Muscle of back (tissue), 13 donors: Measurements from ENCODE around the gene USP17L24. TPM values are rescaled to one million over a fixed set of nuclear protein-coding genes. Genes with fewer than 3 reads are reported as not detected.
"Not testable (repeated sequence)": the region's sequence is repeated elsewhere in the genome, so short reads cannot be mapped to it uniquely, and the experiment has no call there.

ENCODE experiments used
- DNase-seq, 3 donors: peaks; one replicate each; pipeline versions ENCODE4 v3.0.0 to v3.0.0-alpha.2; 2013
- long read RNA-seq, 9 donors: transcript quantifications; one replicate each; lab custom pipeline, GENCODE V29; 2026
- polyA plus RNA-seq, 10 donors: library from polyadenylated mRNA; unstranded; fragments of 120-200 nt; gene quantifications; one replicate each; pipeline ENCODE4 v1.2.1, GENCODE V29; 2013; ENCODE audit not compliant: insufficient read length in 10 of 10

USP17L24 gene
- not detected for polyA plus RNA-seq
- long read RNA-seq, donor 1 = 0 reads
- long read RNA-seq, donor 2 = 0 reads
- long read RNA-seq, donor 3 = 0 reads
- long read RNA-seq, donor 4 = 0 reads
- long read RNA-seq, donor 5 = 0 reads
- long read RNA-seq, donor 6 = 0 reads
- long read RNA-seq, donor 7 = 0 reads
- long read RNA-seq, donor 8 = 0 reads
- long read RNA-seq, donor 9 = 0 reads

DNA sequence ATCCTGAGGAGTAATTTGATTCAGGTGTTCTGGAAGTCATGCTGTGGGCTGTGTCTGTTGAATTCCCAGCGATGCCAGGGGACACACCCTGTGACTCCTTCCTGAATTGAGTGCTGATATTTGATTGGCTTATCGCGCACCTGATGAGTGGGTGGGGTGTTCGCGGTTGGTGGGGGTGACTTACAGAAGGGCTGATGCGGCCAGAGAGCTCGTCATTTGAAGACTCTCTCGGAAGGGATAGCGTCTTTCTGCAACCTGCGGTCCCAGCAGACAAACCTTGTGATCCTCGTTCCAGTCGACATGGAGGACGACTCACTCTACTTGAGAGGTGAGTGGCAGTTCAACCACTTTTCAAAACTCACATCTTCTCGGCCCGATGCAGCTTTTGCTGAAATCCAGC lies at the start of gene USP17L24:
Gene USP17L24 (plus strand): TSS at position 301 of the 400 bp plus-strand sequence. CDS start 0 bp downstream, at position 301.
- not testable (repeated sequence) for DNase-seq

DNA sequence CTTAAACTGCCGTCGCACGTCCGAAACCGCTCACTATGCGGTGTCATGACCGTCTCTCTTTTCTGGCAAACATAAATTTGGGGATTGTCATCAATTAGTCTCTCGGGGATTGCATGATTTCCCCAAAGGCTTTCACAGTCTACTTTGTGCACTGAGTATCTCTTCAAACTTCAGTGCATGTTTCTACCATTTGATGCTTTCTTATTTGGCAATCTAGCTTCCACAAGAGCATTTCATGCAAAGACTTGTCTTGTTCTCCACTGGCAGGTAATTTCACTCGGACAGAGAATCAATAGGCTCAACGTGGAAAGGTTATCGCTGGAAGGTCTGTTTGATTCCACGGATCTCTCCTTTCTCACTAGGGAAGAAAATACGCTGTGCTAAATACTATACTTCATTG lies 774 bp upstream of the USP17L24 start:
- not testable (repeated sequence) for DNase-seq

DNA sequence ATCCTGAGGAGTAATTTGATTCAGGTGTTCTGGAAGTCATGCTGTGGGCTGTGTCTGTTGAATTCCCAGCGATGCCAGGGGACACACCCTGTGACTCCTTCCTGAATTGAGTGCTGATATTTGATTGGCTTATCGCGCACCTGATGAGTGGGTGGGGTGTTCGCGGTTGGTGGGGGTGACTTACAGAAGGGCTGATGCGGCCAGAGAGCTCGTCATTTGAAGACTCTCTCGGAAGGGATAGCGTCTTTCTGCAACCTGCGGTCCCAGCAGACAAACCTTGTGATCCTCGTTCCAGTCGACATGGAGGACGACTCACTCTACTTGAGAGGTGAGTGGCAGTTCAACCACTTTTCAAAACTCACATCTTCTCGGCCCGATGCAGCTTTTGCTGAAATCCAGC lies 4.6 kb downstream of the USP17L24 start, which contains the start of gene USP17L25:
Gene USP17L25 (plus strand): TSS at position 301 of the 400 bp plus-strand sequence. CDS start 0 bp downstream, at position 301.
- DNase-seq = not testable (repeated sequence)

- DNase-seq = not testable (repeated sequence)
Observed at GRCh38 chr4:9334358-9334757, 9.4 kb downstream of the USP17L24 start, which contains the start of gene USP17L26. TSS of gene USP17L26 (plus strand) at chr4:9334658. CDS start at chr4:9334658, 0 bp downstream.

DNA sequence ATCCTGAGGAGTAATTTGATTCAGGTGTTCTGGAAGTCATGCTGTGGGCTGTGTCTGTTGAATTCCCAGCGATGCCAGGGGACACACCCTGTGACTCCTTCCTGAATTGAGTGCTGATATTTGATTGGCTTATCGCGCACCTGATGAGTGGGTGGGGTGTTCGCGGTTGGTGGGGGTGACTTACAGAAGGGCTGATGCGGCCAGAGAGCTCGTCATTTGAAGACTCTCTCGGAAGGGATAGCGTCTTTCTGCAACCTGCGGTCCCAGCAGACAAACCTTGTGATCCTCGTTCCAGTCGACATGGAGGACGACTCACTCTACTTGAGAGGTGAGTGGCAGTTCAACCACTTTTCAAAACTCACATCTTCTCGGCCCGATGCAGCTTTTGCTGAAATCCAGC lies 14.1 kb downstream of the USP17L24 start, which contains the start of gene USP17L5:
Gene USP17L5 (plus strand): TSS at position 301 of the 400 bp plus-strand sequence. CDS start 0 bp downstream, at position 301.
- DNase-seq = not testable (repeated sequence)

GRCh38 chr4:9343848-9344247 lies 18.9 kb downstream of the USP17L24 start, which contains the start of gene USP17L27:
TSS of gene USP17L27 (plus strand) at chr4:9344148. CDS start at chr4:9344148, 0 bp downstream.
- not testable (repeated sequence) for DNase-seq

- not testable (repeated sequence) for DNase-seq
Observed at GRCh38 chr4:9348593-9348992, 23.6 kb downstream of the USP17L24 start, which contains the start of gene USP17L28. TSS of gene USP17L28 (plus strand) at chr4:9348893. CDS start at chr4:9348893, 0 bp downstream.

- not testable (repeated sequence) for DNase-seq
Observed at GRCh38 chr4:9350866-9351265, 25.9 kb downstream of the USP17L24 start.

DNA sequence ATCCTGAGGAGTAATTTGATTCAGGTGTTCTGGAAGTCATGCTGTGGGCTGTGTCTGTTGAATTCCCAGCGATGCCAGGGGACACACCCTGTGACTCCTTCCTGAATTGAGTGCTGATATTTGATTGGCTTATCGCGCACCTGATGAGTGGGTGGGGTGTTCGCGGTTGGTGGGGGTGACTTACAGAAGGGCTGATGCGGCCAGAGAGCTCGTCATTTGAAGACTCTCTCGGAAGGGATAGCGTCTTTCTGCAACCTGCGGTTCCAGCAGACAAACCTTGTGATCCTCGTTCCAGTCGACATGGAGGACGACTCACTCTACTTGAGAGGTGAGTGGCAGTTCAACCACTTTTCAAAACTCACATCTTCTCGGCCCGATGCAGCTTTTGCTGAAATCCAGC lies 28.4 kb downstream of the USP17L24 start, which contains the start of gene USP17L29:
Gene USP17L29 (plus strand): TSS at position 301 of the 400 bp plus-strand sequence. CDS start 0 bp downstream, at position 301.
- DNase-seq = not testable (repeated sequence)

DNA sequence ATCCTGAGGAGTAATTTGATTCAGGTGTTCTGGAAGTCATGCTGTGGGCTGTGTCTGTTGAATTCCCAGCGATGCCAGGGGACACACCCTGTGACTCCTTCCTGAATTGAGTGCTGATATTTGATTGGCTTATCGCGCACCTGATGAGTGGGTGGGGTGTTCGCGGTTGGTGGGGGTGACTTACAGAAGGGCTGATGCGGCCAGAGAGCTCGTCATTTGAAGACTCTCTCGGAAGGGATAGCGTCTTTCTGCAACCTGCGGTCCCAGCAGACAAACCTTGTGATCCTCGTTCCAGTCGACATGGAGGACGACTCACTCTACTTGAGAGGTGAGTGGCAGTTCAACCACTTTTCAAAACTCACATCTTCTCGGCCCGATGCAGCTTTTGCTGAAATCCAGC lies 37.9 kb downstream of the USP17L24 start, which contains the start of gene USP17L30:
Gene USP17L30 (plus strand): TSS at position 301 of the 400 bp plus-strand sequence. CDS start 0 bp downstream, at position 301.
- not testable (repeated sequence) for DNase-seq

Other genes with a start within 250 kb of the USP17L24 start
- under 1 TPM in 2 of 10 donors, not detected in 8; 0.13 to 0.20 TPM for gene FAM90A26, start 154.8 kb upstream of the USP17L24 start, polyA plus RNA-seq
- not detected for gene USP17L10, start 114.5 kb upstream of the USP17L24 start, polyA plus RNA-seq
- gene USP17L11, start 109.8 kb upstream of the USP17L24 start, polyA plus RNA-seq = not detected
- not detected for gene USP17L12, start 105.0 kb upstream of the USP17L24 start, polyA plus RNA-seq
- not detected for gene USP17L13, start 100.3 kb upstream of the USP17L24 start, polyA plus RNA-seq
- gene USP17L15, start 90.8 kb upstream of the USP17L24 start, polyA plus RNA-seq = not detected
- not detected for gene USP17L17, start 81.3 kb upstream of the USP17L24 start, polyA plus RNA-seq
- not detected for gene USP17L18, start 76.5 kb upstream of the USP17L24 start, polyA plus RNA-seq
- gene USP17L19, start 71.8 kb upstream of the USP17L24 start, polyA plus RNA-seq = not detected
- not detected for gene USP17L20, start 67.0 kb upstream of the USP17L24 start, polyA plus RNA-seq
- gene USP17L21, start 62.3 kb upstream of the USP17L24 start, polyA plus RNA-seq = not detected
- not detected for gene USP17L22, start 57.5 kb upstream of the USP17L24 start, polyA plus RNA-seq
- gene USP17L25, start 4.7 kb downstream of the USP17L24 start, polyA plus RNA-seq = not detected
- not detected for gene USP17L26, start 9.5 kb downstream of the USP17L24 start, polyA plus RNA-seq
- gene USP17L5, start 14.2 kb downstream of the USP17L24 start, polyA plus RNA-seq = not detected
- not detected for gene USP17L27, start 19.0 kb downstream of the USP17L24 start, polyA plus RNA-seq
- gene USP17L28, start 23.7 kb downstream of the USP17L24 start, polyA plus RNA-seq = not detected
- gene USP17L29, start 28.5 kb downstream of the USP17L24 start, polyA plus RNA-seq = not detected
- not detected for gene USP17L30, start 38.0 kb downstream of the USP17L24 start, polyA plus RNA-seq
- not detected for gene DEFB131A, start 119.2 kb downstream of the USP17L24 start, polyA plus RNA-seq